Activated naive CD4-positive, alpha-beta T cell treated with anti-CD3 and anti-CD28 coated beads for 36 hours (primary cell): ENCODE results near the gene RAPGEF2. TPM values are rescaled to one million over a fixed set of nuclear protein-coding genes. Genes with fewer than 3 reads are reported as not detected.
A peak's percentile ranks its signal among the peaks of the same experiment; 100 is the strongest.
"Not testable (repeated sequence)": the region's sequence is repeated elsewhere in the genome, so short reads cannot be mapped to it uniquely, and the experiment has no call there.

ENCODE experiments used
- CTCF ChIA-PET: fragments of 350-600 bp; sonication (Branson Sonifier 250); formaldehyde crosslinking; loops from one replicate; lab custom pipeline; 2021; ENCODE audit warnings: antibody characterized with exemption; lab: Charles Lee
- DNase-seq: peaks from one replicate; pipeline ENCODE4 v3.0.0-alpha.2; 2020
- H3K27ac Mint-ChIP-seq: one replicate; pipeline ENCODE4 v1.8.0; 2021; ENCODE audit warnings: mild to moderate bottlenecking, mixed read lengths
- H3K27me3 Mint-ChIP-seq: one replicate; pipeline ENCODE4 v1.8.0; 2021; ENCODE audit warnings: low read depth, mixed read lengths
- H3K36me3 Mint-ChIP-seq: one replicate; pipeline ENCODE4 v1.8.0; 2021; ENCODE audit warnings: low read depth, mixed read lengths
- H3K4me1 Mint-ChIP-seq: one replicate; pipeline ENCODE4 v1.8.0; 2021; ENCODE audit warnings: low read depth, mixed read lengths
- H3K4me3 Mint-ChIP-seq: one replicate; pipeline ENCODE4 v1.8.0; 2021; ENCODE audit warnings: mild to moderate bottlenecking, moderate library complexity, mixed read lengths
- H3K9me3 Mint-ChIP-seq: one replicate; pipeline ENCODE4 v1.8.0; 2021; ENCODE audit warnings: mixed read lengths
- intact Hi-C: fragments of 100-400 bp; cut with micrococcal nuclease; formaldehyde crosslinking; loops from one replicate; pipeline ENCODE4 v1.15.1; 2023
- total RNA-seq, 2 experiments: library from RNA; stranded (reverse); gene quantifications; one replicate each; pipeline ENCODE4 v1.2.3, GENCODE V29; 2021

RAPGEF2 gene
- 10 to 100 TPM; 21.2 to 26.1 TPM for total RNA-seq

GRCh38 chr4:159102622-159103383, at the start of gene RAPGEF2:
Gene RAPGEF2 (plus strand): TSS chr4:159103079. CDS start chr4:159104163, 1,084 bp downstream.
- H3K4me1 Mint-ChIP-seq, result peaks cover 47% of the 10 kb centered on the region
- no peaks in the 10 kb centered on the region for H3K27me3 Mint-ChIP-seq
- no peaks in the 10 kb centered on the region for H3K9me3 Mint-ChIP-seq
- peak within 1 kb of the TSS; percentile 80 for H3K4me3 Mint-ChIP-seq
- intact Hi-C loops, result loop anchor here (5.0 kb wide), 2 partner anchors 246 to 291 kb away; no protein-coding TSS in a partner anchor
- peak; percentile 91 for DNase-seq
- CTCF ChIA-PET, result interaction anchor here (1.1 kb wide), 1 partner anchor 198 kb away, joined by 3 read pairs; no protein-coding TSS in a partner anchor
- H3K36me3 Mint-ChIP-seq, result peaks cover 22% of the 10 kb centered on the region
- peak within 1 kb of the TSS; percentile 88 for H3K27ac Mint-ChIP-seq

GRCh38 chr4:159055833-159056232, 47.0 kb upstream of the RAPGEF2 start:
- CTCF ChIA-PET, result no interaction called here

GRCh38 chr4:159060161-159060560, 42.7 kb upstream of the RAPGEF2 start:
- H3K4me1 Mint-ChIP-seq, result peaks cover 11% of the 10 kb centered on the region
- H3K27ac Mint-ChIP-seq, result no peak overlapping the region
- intact Hi-C loops, result no loop called here
- H3K27me3 Mint-ChIP-seq, result no peaks in the 10 kb centered on the region
- DNase-seq, result no peak
- H3K4me3 Mint-ChIP-seq, result no peak overlapping the region
- CTCF ChIA-PET, result interaction anchor here (0.9 kb wide), 1 partner anchor 9 kb away, joined by 9 read pairs; no protein-coding TSS in a partner anchor
- H3K9me3 Mint-ChIP-seq, result no peaks in the 10 kb centered on the region
- H3K36me3 Mint-ChIP-seq, result no peaks in the 10 kb centered on the region

More at GRCh38 chr4:159055833-159056232, 47.0 kb upstream of the RAPGEF2 start:
- DNase-seq, result no peak
- intact Hi-C loops, result no loop called here
- no peak overlapping the region for H3K4me3 Mint-ChIP-seq
- H3K9me3 Mint-ChIP-seq, result no peaks in the 10 kb centered on the region
- H3K27me3 Mint-ChIP-seq, result peaks cover 9% of the 10 kb centered on the region
- no peak overlapping the region for H3K27ac Mint-ChIP-seq
- no peaks in the 10 kb centered on the region for H3K36me3 Mint-ChIP-seq
- H3K4me1 Mint-ChIP-seq, result peaks cover 11% of the 10 kb centered on the region

- H3K9me3 Mint-ChIP-seq, result no peaks in the 10 kb centered on the region
- intact Hi-C loops, result no loop called here
- no peaks in the 10 kb centered on the region for H3K27me3 Mint-ChIP-seq
- no peak overlapping the region for H3K4me3 Mint-ChIP-seq
- no peaks in the 10 kb centered on the region for H3K36me3 Mint-ChIP-seq
- CTCF ChIA-PET, result no interaction called here
- DNase-seq, result no peak
- peaks cover 14% of the 10 kb centered on the region for H3K4me1 Mint-ChIP-seq
- H3K27ac Mint-ChIP-seq, result no peak overlapping the region
These were observed 40.5 kb upstream of the RAPGEF2 start for GRCh38 chr4:159062381-159062780.

GRCh38 chr4:159065513-159066240, 37.2 kb upstream of the RAPGEF2 start:
- CTCF ChIA-PET, result interaction anchor here (0.9 kb wide), 1 partner anchor 9 kb away, joined by 3 read pairs; no protein-coding TSS in a partner anchor
- no peak overlapping the region for H3K4me3 Mint-ChIP-seq
- intact Hi-C loops, result loop anchor here (1.0 kb wide), 1 partner anchor 12 kb away; no protein-coding TSS in a partner anchor

GRCh38 chr4:159068139-159068538, 34.7 kb upstream of the RAPGEF2 start:
- H3K36me3 Mint-ChIP-seq, H3K4me3 Mint-ChIP-seq, H3K27me3 Mint-ChIP-seq, intact Hi-C loops, CTCF ChIA-PET, DNase-seq, H3K27ac Mint-ChIP-seq, H3K9me3 Mint-ChIP-seq: not testable (repeated sequence)
- H3K4me1 Mint-ChIP-seq, result peaks cover 27% of the 10 kb centered on the region

More at GRCh38 chr4:159065513-159066240, 37.2 kb upstream of the RAPGEF2 start:
- DNase-seq, result no peak
- Mint-ChIP-seq H3K36me3 (no peaks in the 10 kb centered on the region), H3K27ac (no peak overlapping the region), H3K27me3 (no peaks in the 10 kb centered on the region), H3K9me3 (no peaks in the 10 kb centered on the region), H3K4me1 (peaks cover 24% of the 10 kb centered on the region)

- CTCF ChIA-PET, result no interaction called here
- no peak for DNase-seq
- no peak overlapping the region for H3K27ac Mint-ChIP-seq
- peaks cover 27% of the 10 kb centered on the region for H3K4me1 Mint-ChIP-seq
- intact Hi-C loops, result no loop called here
- no peaks in the 10 kb centered on the region for H3K27me3 Mint-ChIP-seq
- H3K9me3 Mint-ChIP-seq, result no peaks in the 10 kb centered on the region
- H3K4me3 Mint-ChIP-seq, result no peak overlapping the region
- H3K36me3 Mint-ChIP-seq, result no peaks in the 10 kb centered on the region
These were observed 33.0 kb upstream of the RAPGEF2 start for GRCh38 chr4:159069922-159070321.

- no peaks in the 10 kb centered on the region for H3K27me3 Mint-ChIP-seq
- CTCF ChIA-PET, result no interaction called here
- intact Hi-C loops, result no loop called here
- no peaks in the 10 kb centered on the region for H3K9me3 Mint-ChIP-seq
- no peak for DNase-seq
- no peak overlapping the region for H3K4me3 Mint-ChIP-seq
- no peak overlapping the region for H3K27ac Mint-ChIP-seq
- peaks cover 29% of the 10 kb centered on the region for H3K4me1 Mint-ChIP-seq
- no peaks in the 10 kb centered on the region for H3K36me3 Mint-ChIP-seq
These were observed 32.1 kb upstream of the RAPGEF2 start for GRCh38 chr4:159070742-159071141.

- peaks cover 34% of the 10 kb centered on the region for H3K4me1 Mint-ChIP-seq
- CTCF ChIA-PET, result interaction anchor here (1.1 kb wide), 1 partner anchor 8 kb away, joined by 3 read pairs; no protein-coding TSS in a partner anchor
- no peaks in the 10 kb centered on the region for H3K36me3 Mint-ChIP-seq
- H3K27ac Mint-ChIP-seq, result peak overlapping the region; percentile 50
- intact Hi-C loops, result no loop called here
- H3K9me3 Mint-ChIP-seq, result no peaks in the 10 kb centered on the region
- H3K4me3 Mint-ChIP-seq, result no peak overlapping the region
- H3K27me3 Mint-ChIP-seq, result no peaks in the 10 kb centered on the region
- DNase-seq, result no peak
These were observed 31.5 kb upstream of the RAPGEF2 start for GRCh38 chr4:159071178-159071968.

- Mint-ChIP-seq H3K36me3 (no peaks in the 10 kb centered on the region), H3K9me3 (no peaks in the 10 kb centered on the region), H3K4me3 (no peak overlapping the region), H3K27ac (peak overlapping the region; percentile 50), H3K4me1 (peaks cover 36% of the 10 kb centered on the region), H3K27me3 (no peaks in the 10 kb centered on the region)
- intact Hi-C loops, result no loop called here
- DNase-seq, result no peak
- CTCF ChIA-PET, result interaction anchor here (1.1 kb wide), 1 partner anchor 9 kb away, joined by 3 read pairs; no protein-coding TSS in a partner anchor
These were observed 30.7 kb upstream of the RAPGEF2 start for GRCh38 chr4:159071969-159072765.

GRCh38 chr4:159075531-159075932, 27.3 kb upstream of the RAPGEF2 start:
- no peak for DNase-seq
- intact Hi-C loops, result no loop called here
- Mint-ChIP-seq H3K27ac (no peak overlapping the region), H3K4me1 (peaks cover 42% of the 10 kb centered on the region), H3K9me3 (no peaks in the 10 kb centered on the region), H3K27me3 (no peaks in the 10 kb centered on the region), H3K36me3 (no peaks in the 10 kb centered on the region), H3K4me3 (no peak overlapping the region)
- CTCF ChIA-PET, result no interaction called here
